HG03342 (cell line): ENCODE measurements around the gene AFAP1.

ENCODE experiments used
- ATAC-seq: cut with Tn5 transposase; IDR thresholded peaks from one replicate; pipeline ENCODE4 v1.9.1; 2021; ENCODE audit warnings: mild to moderate bottlenecking, moderate library complexity; ENCODE audit not compliant: unreplicated experiment

The AFAP1 gene

GRCh38 chr4:7806338-7807090, 133.1 kb downstream of the AFAP1 start:
- ATAC-seq: no peak

DNA sequence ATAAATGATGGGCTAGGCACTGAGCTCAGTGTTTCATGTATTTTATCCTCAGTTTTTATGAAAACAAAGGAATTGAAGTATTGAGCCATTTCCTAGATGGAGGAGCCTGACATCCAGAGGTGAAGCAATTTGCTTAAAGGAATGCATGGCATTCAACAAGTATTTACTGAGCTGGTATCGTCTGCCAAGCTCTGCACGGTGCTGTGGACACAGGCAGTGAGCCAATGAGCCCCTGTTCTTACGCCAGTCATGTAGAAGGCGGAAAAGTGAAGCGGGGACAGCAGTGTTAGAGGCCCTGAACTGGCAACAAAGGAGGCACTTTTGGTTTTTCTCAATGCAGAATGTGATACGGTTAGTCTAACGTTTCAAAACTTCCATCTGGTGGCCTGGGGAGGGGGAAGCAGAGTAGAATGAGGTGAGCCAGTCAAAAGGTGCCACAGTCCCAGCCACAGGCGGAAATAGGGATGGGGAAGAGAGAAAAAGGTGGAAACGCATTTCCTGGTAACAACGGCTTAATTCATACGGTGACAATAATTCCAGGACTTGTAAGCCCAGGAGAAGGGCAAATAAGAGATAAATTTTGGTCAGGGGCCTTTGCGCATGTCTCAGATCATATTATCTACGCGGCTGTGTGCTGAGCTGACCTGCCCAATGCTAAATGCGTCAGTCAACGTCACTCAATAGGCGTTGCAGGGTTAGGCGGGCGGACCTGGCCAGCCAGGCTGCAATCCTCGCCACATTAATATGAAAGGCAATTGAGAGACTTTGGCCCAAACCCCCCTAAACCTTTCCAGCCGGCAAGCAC, 133.9 kb downstream of the AFAP1 start:
- ATAC-seq: no peak

DNA sequence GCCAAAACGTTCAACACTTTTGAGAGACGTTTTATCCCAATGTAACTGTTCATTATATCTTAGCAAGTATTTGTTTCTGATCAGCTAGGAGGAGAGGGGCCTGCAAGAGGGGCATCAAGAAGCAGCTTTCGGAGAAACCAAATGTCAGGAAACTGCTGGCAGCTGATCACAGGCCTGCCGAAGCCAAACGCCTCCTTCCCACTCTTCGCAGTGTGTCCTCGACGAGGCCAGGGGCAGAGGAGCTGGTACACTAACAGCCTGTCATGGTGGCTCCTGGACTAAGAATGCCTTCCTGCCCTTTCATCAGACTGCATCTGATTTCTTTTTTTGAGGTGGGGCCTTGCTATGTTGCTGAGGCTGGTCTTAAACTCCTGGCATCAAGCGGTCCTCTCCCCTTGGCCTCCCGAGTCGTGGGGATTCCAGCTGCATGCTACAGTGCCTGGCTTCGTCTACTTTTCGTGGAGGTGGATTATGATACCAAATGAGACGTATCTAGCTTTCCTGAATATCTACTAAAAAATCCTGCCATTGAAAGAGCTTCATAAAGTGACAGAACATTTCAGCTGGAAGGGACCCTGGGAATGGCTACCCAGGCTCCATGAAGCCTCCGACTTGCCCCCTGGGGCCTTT, 134.8 kb downstream of the AFAP1 start:
- no peak for ATAC-seq

DNA sequence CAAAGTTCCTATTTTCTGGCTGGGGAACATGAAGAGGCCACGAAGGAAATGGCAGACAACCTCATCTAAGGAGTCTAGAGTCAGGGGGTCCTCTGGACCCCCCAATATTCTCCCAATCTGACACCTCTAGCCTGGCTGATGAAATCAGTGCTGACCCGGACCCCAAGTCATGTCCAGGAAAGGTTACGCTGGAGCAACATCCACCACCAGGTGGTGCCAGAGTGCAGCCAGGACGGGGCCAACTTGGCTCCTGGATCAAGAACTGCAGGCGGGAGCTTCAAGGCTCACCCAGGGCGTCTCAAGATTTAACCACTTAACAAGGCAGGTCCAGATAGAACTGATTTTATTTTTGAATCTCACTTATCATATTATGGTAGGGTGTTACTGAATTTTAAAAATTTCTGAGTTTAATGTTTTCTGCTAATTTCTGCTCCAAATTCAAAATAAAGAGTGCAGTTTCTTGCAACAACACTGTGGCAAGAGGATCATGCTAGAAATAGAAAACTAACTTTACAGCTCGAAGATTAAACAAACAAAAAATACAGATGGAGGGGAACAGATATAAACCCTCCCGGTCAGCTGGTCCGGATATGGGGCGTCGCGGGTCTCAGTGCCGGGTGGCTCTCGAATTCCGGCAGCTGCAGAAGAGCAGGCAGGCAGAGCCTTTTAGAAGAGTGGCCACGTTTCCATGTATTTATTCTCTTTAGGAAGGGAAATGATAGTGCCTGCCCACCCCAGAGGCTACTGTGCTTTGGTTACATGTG, 135.5 kb downstream of the AFAP1 start:
- ATAC-seq: peak; percentile 72

DNA sequence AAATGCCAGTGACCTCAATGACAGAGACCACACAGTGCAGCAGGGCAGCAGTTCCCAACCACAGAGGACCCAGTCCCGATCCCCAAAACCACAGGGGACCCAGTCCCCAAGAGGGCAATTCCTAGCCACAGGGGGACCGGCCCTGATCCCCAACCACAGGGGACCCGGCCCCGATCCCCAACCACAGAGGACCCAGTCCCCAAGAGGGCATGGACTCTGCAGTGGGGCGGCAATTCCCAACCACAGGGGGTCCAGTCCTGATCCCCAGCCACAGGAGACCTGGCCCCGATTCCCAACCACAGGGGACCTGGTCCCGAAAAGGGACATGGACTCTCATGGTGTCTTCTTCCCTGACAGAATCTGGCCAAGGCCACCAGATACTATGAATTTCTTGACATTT, 136.3 kb downstream of the AFAP1 start:
- ATAC-seq: no peak

- ATAC-seq: peak; percentile 92
Measured at GRCh38 chr4:7802093-7802726, 137.5 kb downstream of the AFAP1 start.

- ATAC-seq: no peak
Measured at GRCh38 chr4:7801641-7802040, 138.0 kb downstream of the AFAP1 start.

DNA sequence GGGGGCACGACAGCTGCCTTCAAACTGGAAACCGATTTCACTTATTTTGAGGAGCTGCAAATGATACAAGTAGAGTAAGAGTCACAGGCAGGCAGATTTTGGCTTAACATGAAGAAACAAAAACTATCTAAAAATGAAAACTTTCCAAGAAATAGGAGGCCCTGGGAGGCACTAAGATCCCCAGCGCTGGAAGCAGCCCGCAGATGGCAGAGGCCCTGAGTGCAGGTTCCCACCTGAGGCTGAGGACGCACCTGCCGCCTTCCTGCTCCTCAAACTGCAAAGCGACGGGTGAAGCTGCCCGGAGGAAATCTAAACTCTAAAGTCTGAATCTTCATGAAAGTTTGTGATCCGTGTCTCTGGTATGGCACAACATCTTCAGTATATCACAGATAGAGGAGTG, 138.7 kb downstream of the AFAP1 start:
- ATAC-seq: no peak

- ATAC-seq: no peak
Measured at GRCh38 chr4:7800410-7800809, 139.3 kb downstream of the AFAP1 start.

DNA sequence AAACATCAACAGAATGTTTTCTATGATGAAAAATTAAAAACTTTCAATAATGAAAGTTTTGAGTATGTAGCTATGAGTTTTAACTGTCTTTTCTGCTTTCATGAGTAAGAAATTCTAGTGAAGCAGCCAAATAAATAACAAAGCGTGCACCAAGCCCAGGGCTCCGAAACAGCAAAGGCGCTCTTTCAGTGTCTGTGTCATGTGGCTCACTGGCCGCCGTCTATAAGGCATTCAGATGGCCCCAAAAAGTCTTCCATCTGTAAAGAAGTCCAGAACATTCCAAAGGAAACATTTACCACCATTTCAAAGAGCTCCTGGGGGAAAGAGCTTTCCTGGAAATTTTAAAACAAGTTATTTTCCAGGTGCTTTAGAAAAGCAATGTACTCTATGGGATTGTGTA, 139.9 kb downstream of the AFAP1 start:
- ATAC-seq: no peak

- ATAC-seq: no peak
Measured at GRCh38 chr4:7799306-7799705, 140.4 kb downstream of the AFAP1 start.

GRCh38 chr4:7798178-7798995, 141.3 kb downstream of the AFAP1 start:
- ATAC-seq: no peak

DNA sequence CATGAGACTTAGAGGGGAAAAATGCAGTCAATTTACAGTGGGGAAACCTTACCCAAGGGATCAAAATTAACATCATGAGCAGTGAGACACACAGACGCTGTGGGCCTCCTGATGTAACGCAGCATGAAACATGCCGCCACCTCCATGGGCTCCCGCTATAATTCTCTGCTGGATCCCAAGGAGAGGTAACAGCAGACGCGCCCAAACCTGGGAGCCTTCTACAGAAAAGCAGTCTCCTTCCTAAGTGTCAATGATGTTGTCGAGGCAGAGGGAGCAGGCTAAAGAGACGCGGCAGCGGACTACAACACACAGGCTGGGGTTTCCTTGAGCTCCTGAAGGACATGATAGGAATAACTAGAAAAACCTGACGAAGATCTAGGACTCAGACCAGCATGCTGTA, 142.3 kb downstream of the AFAP1 start:
- no peak for ATAC-seq

DNA sequence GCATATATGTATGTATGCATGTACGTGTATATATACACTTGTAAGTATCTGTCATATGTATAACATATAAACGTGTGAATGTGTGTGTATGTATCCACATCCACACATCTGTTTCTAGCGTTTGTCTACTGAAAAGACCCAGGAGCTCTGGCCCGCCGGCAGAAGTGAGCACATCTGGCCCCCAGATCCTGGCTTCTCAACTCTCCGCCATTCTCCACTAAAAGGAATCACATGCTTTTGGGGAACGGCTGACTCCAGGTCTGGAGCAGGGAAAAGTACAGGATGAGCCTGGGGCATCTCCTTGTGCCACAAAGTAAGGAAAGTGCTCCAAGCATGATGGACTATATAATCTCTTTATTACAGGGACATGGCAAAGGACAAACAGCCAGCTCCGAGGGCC, 143.7 kb downstream of the AFAP1 start:
- ATAC-seq: no peak

GRCh38 chr4:7793186-7793585, 146.5 kb downstream of the AFAP1 start:
- no peak for ATAC-seq

DNA sequence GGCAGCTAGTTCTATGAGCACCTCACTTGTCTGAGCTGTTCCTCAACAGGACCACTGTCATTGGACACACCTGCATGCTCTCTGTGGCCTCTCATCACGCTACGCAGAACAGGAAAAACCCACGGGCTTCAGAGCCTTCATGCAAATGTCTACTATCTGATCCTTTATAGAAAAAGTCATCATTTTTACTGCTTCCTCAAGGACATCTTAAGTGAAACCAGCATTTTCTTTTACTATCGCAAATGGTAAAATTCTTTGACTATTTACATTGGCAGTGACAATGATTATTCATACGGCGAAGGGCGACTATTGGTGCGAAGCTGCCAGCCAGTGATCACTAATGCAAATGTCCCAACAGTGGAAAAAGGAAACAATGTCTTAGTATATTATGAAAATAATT, 147.0 kb downstream of the AFAP1 start:
- ATAC-seq: peak; percentile 71

DNA sequence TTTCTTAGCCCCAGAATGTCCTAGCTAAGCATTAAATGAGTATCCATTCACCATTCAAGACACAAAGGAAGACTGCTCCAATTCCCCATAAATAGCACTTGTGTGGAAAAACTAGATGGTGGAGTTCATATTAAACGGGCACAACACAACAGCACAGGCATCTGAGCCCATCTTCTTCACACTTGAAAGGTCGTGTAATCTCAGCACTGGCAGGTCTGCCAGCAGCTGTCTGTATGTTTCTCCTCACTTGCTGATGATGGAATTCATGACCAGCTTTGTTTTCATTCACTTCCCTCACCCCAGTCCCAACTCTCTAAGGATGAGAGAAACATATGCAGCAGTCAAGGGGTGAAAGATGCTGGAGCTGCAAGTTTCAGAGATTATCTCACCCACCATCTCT, 148.7 kb downstream of the AFAP1 start:
- ATAC-seq: no peak

GRCh38 chr4:7790023-7790422, 149.6 kb downstream of the AFAP1 start:
- ATAC-seq: no peak

- ATAC-seq: no peak
Measured at GRCh38 chr4:7788694-7789425, 150.8 kb downstream of the AFAP1 start.
